Activated gamma-delta T cell treated with Interleukin-2 at 50 U/mL for 16 hours (primary cell): ENCODE data around the gene VTA1.
A peak's percentile ranks its signal among the peaks of the same experiment; 100 is the strongest.
"Not testable (repeated sequence)": the region's sequence is repeated elsewhere in the genome, so short reads cannot be mapped to it uniquely, and the experiment has no call there.

Source experiments
- DNase-seq: peaks from one replicate; pipeline ENCODE4 v3.0.0-alpha.2; 2020

Gene VTA1, protein sequence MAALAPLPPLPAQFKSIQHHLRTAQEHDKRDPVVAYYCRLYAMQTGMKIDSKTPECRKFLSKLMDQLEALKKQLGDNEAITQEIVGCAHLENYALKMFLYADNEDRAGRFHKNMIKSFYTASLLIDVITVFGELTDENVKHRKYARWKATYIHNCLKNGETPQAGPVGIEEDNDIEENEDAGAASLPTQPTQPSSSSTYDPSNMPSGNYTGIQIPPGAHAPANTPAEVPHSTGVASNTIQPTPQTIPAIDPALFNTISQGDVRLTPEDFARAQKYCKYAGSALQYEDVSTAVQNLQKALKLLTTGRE

DNA sequence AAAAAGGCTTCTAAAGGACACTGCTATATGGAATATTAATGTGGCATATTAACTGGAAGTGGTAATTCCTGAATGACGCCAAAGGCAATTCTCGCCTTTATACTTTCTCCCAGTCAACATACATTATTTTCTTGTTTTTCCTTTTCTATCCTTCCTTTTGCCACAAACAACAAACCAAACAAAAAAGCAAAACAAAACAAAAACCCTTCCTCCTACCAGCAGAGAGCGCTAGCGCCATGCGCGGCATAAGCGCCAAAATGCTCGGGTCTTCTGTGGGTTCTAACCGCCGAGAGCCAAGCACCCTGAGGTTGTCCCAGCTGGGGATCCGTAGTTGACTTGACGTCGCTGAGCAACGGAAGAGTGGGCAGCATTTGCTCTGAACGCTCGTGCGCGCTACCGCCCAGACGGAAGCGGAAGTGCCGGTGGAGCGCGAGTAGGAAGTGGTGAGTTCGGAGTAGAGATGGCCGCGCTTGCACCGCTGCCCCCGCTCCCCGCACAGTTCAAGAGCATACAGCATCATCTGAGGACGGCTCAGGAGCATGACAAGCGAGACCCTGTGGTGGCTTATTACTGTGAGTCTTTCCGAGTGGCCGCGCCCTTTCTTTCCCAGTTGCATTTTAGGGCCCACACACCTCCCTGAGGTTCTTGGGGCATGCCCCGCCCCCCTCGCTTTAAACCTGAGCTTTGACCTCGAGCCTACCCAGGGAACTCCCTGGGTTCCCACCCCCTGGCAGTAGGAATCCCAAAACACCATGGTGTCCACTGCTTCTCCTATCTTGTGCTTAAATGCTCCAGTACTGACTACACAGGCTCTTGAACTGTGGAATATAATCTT lies at the start of gene VTA1, which contains the start of gene NMBR:
Gene VTA1 (plus strand): TSS at position 436 of the 835 bp plus-strand sequence. CDS start 25 bp downstream, at position 461.
Gene NMBR (minus strand): TSS at position 295 of the 835 bp plus-strand sequence. CDS start 58,464 bp downstream, outside the sequence.
- peak; percentile 94 for DNase-seq

DNA sequence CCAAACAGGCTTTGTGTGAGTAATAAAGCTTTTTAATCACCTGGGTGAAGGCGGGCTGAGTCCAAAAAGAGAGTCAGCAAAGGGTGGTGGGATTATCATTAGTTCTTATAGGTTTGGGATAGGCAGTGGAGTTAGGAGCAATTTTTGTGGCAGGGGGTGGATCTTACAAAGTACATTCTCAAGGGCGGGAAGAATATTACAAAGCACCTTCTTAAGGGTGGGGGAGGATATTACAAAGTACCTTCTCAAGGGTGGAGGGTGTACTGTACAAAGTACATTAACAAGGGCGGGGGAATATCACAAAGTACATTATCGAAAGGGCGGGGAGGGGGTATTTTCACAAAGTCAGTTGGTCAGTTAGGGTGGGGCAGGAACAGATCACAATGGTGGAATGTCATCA lies 42.2 kb upstream of the VTA1 start:
- DNase-seq: not testable (repeated sequence)

DNA sequence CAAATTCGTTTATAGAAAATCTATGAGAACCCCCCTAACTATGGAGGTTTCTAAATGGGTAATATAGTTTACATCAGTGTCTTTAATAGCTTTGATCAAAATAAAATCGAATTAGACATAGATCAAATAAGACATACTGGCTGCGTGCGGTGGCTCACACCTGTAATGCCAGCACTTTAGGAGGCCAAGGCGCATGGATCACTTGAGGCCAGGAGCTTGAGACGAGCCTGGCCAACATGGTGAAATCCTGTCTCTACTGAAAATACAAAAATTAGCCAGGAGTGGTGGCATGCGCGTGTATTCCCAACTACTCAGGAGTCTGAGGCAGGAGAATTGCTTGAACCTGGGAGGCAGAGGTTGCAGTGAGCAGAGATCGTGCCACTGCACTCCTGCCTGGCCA lies 36.2 kb upstream of the VTA1 start:
- DNase-seq: not testable (repeated sequence)

DNA sequence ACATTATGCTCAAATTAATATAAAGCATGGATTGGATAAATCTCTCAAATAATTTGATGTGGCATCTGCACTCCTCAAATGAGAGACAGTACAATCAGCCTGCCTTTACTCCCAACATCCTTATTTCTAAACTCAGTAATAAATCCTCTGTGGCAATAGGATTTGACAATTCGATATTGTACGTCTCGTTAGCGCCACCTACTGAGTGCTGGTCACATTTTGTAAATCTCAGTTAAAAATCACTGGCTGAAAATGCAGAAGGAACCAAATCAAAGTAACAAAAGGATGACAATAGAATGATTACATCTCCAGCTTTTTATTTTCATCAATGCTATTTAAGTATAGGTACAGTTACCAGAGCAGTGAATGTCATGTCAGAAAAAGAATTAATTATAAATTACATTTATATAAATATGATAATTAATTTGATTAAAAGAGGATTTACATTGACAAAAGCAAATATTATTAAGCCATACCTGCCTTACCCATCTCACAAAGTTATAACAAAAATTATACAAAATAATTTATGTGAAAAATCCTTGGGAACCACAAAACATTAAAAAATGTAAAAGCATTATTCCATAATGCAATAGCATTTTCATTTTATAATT lies 34.5 kb upstream of the VTA1 start:
- DNase-seq: peak; percentile 64

DNA sequence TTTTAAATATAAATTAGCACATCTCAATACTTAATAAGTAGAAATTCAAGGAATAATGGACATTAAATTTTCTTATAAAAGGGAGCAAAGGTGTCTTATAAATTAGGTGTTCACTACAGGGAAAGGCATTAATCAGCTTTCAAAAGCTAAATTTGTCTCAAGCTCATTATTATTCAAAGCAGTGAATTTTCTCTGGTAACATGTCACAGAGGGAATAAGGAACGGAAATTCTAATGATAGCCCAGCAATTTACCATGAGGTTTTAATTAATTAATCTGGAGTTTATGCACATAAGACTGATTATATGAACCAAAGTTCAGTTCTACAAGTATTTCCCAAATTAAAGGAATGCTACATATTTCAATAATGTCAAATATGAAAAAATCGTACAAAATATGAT lies 29.7 kb upstream of the VTA1 start:
- no peak for DNase-seq

DNA sequence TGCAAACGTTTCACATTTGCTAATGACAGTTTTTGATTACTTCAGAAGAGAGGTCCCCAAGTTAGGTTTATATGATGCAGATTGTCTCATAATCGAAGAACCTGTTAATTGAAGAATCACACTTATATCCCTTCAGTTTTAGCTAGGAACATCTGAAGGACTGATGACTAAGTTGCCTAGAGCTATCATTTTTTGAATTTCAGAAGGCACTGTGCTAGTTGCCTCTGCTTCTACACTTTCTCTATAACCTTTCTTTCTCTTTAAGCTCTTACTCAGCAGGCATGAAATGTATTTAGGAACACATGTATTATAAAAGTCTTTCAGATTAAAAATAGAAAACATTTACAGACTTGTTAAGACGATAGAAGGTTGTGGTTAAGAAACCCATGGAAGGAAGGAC lies 28.7 kb upstream of the VTA1 start:
- no peak for DNase-seq

DNA sequence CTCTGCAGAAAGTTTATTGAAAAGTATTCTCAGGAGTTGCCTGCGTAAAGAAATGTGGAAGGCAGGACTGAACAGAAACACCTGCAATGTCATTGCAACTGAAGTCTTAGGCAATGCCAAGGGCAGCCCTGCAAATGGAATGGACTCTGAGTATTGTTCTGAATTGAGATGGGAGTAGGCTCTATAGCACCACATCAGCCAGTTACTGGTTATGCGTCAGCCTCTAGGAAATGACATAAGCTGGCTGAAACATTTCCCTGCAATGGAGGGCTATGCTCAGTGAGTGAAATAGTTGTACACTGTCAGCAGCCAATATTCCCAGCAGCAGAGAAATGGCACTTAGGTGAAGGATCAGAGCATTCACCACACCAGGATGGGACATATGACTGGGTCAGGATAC lies 28.1 kb upstream of the VTA1 start:
- DNase-seq: no peak

DNA sequence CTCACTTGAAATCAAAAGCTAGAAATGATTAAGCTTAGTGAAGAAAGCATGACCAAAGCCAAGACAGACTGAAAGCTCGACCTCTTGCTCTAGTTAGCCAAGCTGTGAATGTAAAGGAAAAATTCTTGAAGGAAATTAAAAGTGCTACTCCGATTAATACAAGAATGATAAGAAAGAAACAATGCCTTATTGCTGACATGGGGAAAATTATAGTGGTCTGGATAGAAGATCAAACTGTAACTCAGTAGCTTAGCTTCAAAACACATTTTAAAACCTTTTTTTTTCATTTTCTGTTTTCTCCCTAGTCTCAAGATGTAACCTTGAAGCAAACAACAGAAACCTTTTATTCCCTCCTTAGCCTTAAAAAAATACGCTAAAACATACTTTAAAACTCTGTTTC lies 25.7 kb upstream of the VTA1 start:
- DNase-seq: no peak

DNA sequence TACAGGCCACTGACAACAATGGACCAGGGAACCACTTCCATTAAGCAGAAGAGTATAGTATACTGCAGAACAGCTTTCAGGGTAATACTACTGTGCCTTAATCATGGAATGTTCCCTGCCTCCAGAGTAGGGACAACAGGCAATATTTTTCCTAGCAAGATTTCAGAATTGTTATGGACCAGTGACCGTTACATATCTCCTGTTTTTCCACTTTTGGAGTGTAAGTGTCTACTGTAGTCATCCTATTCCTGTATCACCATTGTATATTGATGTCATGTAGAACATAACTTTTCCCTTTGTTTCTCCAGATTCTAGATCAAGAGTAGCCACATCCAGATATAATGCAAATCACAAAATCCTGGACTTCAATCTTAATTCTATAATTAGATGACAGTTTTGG lies 16.2 kb upstream of the VTA1 start:
- no peak for DNase-seq

DNA sequence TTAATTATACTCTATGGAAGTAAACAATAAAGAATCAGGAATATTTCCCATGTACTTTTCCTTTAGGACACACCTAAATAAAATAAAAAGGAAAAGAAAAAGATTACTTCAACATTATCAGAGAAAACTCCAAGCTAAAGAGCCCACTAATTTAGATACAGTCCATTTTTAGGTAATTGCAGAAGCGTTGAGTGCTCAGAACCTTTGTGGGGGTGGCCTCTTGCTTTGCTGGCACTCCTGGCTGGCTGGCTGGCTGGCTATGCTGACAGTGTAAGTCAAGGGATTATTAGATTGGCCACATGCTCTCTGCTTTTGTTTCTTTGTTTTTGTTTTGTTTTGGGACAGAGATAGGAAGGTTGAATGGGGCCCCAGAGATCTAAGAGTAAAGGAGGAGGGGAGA lies 14.4 kb upstream of the VTA1 start, which contains the start of gene GJE1:
Gene GJE1 (plus strand): TSS at position 301 of the 400 bp plus-strand sequence. CDS start 234 bp downstream, outside the sequence.
- DNase-seq: no peak

DNA sequence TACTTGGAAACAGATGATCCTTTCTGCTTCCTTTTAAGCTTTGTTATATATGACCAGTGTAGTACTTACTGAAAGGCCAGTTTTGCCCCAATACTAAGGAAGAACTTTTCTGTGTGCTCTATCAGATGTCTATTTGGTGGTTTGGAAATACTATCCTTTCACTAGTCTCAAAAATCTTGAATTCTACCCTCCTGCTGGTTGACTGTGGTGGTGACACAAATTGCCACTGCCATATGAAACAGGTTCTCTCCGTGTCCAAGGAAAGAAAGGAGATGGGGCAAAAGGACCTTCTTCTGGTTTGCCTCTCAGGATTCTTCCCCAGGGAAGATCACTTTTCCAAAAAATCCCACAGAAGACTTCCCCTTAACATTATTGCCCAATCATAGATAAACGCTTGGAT lies 8.2 kb upstream of the VTA1 start:
- no peak for DNase-seq

DNA sequence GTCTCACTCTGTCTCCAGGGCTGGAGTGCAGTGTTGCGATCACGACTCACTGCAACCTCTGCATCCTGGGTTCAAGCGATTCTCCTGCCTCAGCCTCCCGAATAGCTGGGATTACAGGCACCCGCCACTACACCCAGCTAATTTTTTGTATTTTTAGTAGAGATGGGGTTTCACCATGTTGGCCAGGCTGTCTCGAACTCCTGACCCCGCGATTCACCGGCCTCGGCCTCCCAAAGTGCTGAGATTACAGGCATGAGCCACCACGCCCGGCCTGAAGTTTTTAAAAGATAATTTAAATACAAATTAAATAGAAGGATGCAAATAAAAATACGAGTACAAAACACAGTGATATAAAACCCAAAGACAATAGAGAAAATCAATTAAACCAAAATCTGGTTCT lies 5.5 kb upstream of the VTA1 start:
- DNase-seq: not testable (repeated sequence)

DNA sequence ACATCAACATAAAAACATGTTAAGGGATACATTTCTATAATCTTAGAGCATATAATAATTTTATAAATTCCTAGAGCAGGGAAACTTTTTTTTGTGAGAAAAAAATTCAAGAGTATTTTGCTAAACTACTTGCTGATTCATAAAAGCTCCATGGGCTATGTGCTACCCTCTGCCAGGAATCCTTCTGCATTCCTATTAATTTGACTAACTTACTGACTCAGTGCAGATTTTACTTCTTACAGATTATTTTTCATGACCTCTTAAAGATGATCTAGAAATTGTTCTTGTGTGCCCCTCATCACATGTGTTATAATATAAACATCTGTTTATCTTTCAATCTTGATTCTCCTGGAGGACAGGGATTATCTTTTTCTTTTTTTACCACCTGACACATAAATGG lies 5.7 kb downstream of the VTA1 start:
- no peak for DNase-seq

DNA sequence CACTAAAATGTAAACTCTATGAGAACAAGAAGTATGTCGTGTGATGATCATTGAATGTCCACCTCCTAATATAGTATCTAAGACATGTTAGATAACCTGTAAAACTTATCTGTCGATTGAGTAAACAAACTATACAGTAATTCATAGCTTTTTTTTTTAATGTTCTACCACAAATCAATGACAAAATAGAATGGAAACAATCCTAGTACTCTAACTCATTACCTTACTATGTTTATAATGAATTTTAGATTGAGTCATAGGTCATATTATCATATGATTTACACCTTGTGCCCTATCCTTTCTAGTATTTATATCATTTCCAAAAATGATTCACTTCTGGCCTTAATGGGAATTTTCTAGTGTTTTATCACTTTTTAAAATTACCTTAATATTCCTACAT lies 6.1 kb downstream of the VTA1 start:
- DNase-seq: no peak

DNA sequence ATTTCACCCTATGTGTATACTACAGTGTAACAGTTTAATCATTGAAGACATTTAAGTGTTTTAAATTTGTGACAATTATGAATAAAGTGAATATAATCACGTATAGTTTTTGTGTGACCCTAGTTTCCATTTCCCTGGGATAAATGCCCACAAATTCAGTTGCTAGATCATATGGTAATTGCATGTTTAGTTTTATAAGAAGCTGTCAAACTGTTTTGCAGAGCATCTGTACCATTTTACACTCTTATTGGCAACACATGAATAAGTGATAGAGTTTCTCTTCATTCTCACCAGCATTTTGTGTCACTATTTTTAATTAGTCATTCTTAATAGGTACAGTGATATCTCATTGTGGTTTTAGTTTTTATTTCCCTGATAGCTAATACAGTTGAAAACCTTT lies 7.3 kb downstream of the VTA1 start:
- DNase-seq: no peak

DNA sequence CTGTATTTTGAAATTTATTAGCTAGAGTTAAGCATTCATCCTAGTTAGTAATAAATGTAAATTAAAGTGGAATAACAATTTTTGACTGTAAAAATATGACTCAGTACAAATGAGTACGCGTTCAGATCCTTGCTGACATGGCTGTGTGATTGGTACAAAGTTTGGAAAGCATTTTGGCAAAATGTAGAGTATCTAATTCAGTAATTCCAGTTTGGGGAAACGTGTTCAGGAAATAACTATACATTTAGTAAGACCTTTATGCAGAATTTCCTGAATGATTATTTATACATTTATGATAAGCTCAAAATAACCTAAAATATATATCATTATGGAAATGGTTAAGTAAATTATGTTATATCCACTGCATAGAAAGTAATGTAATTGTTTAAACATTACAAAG lies 8.0 kb downstream of the VTA1 start:
- no peak for DNase-seq

DNA sequence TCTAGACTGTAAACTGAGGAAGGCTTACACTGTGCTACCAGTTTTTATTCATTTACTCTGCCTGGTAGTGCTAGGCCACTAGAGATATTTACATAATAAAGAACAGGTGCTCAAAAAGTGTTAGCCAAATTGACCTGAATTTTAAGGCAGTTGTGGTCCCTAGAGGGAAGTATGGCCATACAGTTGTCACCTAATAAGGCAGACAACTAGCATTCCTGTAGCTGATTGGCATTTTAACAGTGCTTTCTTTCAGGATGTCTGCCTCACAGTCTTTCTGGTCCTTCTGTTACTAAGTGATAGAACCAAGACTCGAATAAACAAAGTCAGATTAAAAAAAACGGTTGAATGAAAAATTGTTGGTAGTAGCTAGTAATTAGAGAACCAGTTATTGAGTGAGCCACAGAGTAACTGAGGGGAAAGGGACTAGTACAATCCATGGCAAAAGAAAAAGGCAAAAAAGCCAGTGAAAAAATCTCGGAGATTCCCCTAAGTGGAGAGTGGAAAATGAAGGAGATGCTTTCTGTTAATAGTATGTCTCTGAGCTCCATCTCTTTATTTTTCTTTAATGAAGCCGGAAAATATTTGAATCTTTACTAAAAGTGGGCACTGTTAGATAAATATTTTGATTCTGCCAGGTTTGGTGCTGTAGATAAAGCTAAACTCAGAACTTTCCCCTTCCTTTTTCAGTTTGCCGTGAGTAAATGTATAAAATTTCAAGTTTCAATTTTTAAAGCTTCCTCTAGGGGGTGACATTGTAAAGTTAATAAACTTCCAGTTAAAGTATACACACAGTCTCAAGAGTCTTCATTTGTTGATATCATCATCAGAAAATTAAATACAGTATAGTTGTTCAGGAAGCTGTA lies 9.1 kb downstream of the VTA1 start:
- DNase-seq: no peak

DNA sequence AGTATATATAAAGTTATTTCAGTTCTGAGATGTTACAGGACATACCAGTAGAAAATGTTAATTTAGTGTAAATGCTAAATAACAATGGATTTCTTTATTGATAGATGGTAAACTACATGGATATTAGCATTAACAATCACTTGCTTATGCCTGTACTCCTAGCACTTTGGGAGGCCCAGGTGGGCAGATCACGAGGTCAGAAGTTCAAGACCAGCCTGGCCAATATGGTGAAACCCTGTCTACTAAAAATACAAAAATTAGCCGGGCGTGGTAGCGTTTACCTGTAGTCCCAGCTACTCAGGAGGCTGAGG lies 9.7 kb downstream of the VTA1 start:
- DNase-seq: not testable (repeated sequence)

DNA sequence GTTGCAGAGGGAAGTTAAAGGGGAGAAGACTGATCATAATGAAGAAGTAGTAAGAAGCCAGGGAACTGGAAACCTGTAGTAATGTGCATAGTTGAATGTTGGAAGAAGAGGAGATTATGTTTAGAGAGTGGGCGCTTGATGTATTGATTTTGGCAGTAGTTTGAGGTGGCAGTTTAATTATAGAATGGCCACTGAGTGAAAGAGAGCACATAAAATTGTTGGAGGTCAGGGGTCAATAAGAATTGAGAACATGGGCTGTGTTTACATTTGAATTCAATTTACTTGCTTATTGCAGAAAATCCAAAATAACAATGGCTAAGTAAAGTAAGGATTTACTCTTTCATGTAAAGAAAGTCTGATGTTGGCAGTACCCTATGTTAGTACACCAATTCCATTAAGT lies 15.7 kb downstream of the VTA1 start:
- DNase-seq: no peak

DNA sequence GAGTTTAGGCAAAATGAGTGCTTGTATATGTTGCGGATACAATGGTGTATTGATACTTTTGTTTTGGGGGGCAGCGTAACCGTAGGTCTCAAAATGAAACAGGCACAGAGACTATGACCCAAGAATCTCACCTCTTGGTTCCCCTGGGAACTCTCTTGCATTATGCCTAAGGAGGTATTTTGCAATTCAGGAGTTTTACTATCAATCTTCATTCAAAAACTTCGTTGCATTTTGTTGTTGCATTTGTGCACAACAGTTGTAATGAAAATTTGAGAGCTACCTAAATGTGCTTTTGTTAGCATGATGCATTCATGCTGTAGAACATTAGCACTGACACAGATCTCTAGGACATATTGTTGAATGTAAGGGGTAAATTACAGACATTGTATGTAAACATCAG lies 18.2 kb downstream of the VTA1 start:
- DNase-seq: no peak

DNA sequence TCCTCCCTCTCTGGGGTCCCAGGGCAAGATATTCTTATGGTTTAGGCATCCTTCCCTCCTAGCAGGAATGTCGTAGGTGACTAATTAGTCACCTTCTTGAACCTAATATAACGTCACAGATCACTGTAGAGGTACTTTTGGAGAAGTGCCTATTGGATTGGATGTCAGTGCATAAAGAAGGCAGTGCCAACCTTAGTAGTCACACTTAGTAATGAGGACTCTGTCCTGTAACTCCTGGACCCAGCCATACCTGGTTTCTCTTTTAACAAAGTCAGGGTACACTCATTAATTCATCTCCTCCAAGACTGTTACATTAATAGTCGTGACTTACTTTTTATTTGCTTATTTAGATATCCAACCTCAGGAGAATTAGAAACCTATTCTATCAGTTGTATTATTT lies 20.0 kb downstream of the VTA1 start:
- no peak for DNase-seq

DNA sequence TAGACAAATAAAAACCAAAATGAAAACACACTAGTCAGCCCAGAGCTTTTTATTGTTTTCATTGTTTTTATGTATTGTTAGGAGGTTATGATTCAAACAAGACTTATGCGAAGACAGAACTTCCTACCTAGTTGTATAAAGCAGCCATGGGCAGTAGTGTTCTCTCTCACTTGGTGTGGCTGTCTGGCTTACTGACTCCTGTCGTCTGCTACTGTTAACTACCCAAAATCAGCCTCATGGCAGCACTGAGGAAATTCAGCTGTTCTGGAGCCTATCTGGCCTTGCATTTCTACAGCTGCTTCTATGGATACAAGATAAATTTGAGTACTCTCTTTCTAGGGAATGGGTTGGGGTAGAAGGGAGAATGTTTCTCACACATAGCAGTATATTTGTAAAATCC lies 20.4 kb downstream of the VTA1 start:
- DNase-seq: no peak

DNA sequence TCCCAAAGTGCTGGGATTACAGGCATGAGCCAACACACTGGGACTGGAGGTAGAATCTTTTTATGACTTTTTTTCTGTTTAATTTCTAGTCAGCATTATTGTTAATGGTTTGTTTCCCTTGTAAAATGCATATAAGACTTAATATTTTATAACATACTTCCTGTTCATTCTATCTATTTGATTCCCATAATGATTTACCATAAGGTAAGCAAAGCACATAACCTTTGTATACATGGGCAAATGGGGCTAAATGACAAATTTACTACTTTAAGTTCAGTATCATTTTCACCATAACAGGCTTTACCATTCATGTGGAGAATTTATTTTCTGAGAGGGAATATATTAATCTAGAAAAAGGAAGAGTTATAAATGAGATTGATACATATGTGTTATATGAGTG lies 24.3 kb downstream of the VTA1 start:
- no peak for DNase-seq
